HepG2 (cell line): ENCODE data around the gene UNC50. TPM values are rescaled to one million over a fixed set of nuclear protein-coding genes. Genes with fewer than 3 reads are reported as not detected.

Experiments used
- BRD4 ChIP-seq: sonication (generic); formaldehyde crosslinking; IDR thresholded peaks from 2 replicates; pipeline ENCODE4 v1.4.0; 2020; ENCODE audit warnings: missing genetic modification reagents
- CAMTA2 ChIP-seq: sonication (generic); formaldehyde crosslinking; IDR thresholded peaks from 2 replicates; pipeline ENCODE4 v1.4.0; 2020; ENCODE audit warnings: mild to moderate bottlenecking, missing genetic modification reagents, borderline replicate concordance
- ELF3 ChIP-seq: IDR thresholded peaks from 2 replicates; pipeline ENCODE4 v1.6.1; 2016; ENCODE audit warnings: missing genetic modification reagents, missing compliant biosample characterization
- ELK4 ChIP-seq: sonication (generic); formaldehyde crosslinking; IDR thresholded peaks from 2 replicates; pipeline ENCODE4 v1.9.0; 2021; ENCODE audit warnings: missing genetic modification reagents, borderline replicate concordance
- GABPA ChIP-seq, 2 experiments: IDR thresholded peaks; 2 replicates each; pipeline ENCODE4 v1.6.1; 2011 to 2016; ENCODE audit warnings: low read depth in 2 of 2, low read length in 1 of 2, missing biosample characterization in 1 of 2, missing genetic modification characterization in 1 of 2
- HINFP ChIP-seq: sonication (generic); formaldehyde crosslinking; IDR thresholded peaks from 2 replicates; pipeline ENCODE4 v1.4.0; 2020; ENCODE audit warnings: low read depth, mild to moderate bottlenecking, missing genetic modification reagents
- MTF2 ChIP-seq: sonication (generic); formaldehyde crosslinking; IDR thresholded peaks from 2 replicates; pipeline ENCODE4 v1.5.0; 2020; ENCODE audit warnings: missing genetic modification reagents, borderline replicate concordance
- NAIF1 ChIP-seq: sonication (generic); formaldehyde crosslinking; IDR thresholded peaks from 2 replicates; pipeline ENCODE4 v1.5.0; 2020; ENCODE audit warnings: mild to moderate bottlenecking, missing genetic modification reagents, borderline replicate concordance
- RBAK ChIP-seq: sonication (generic); formaldehyde crosslinking; IDR thresholded peaks from 2 replicates; pipeline ENCODE4 v1.5.1; 2020; ENCODE audit warnings: mild to moderate bottlenecking, missing genetic modification reagents
- RXRA ChIP-seq: sonication (generic); formaldehyde crosslinking; IDR thresholded peaks from 2 replicates; pipeline ENCODE4 v1.5.1; 2020; ENCODE audit warnings: missing genetic modification reagents
- SKIL ChIP-seq: sonication (generic); formaldehyde crosslinking; IDR thresholded peaks from 2 replicates; pipeline ENCODE4 v1.8.0; 2022; ENCODE audit warnings: missing genetic modification reagents, mild to moderate bottlenecking, moderate library complexity, borderline replicate concordance
- U2AF2 ChIP-seq: fragments of 200-400 bp; formaldehyde crosslinking; IDR thresholded peaks from 2 replicates; pipeline ENCODE4 v1.6.1; 2017; ENCODE audit warnings: low read depth, mild to moderate bottlenecking, low read length
- ZNF225 ChIP-seq: sonication (generic); formaldehyde crosslinking; IDR thresholded peaks from 2 replicates; pipeline ENCODE4 v1.4.0; 2020; ENCODE audit warnings: mild to moderate bottlenecking, missing genetic modification reagents
- ZNF557 ChIP-seq: sonication (generic); formaldehyde crosslinking; IDR thresholded peaks from 2 replicates; pipeline ENCODE4 v1.4.0; 2020; ENCODE audit warnings: missing genetic modification reagents
- ZNF570 ChIP-seq: sonication (generic); formaldehyde crosslinking; IDR thresholded peaks from 2 replicates; pipeline ENCODE4 v1.4.0; 2020; ENCODE audit warnings: mild to moderate bottlenecking, missing genetic modification reagents, borderline replicate concordance
- ZNF710 ChIP-seq: sonication (generic); formaldehyde crosslinking; IDR thresholded peaks from 2 replicates; pipeline ENCODE4 v1.5.0; 2020; ENCODE audit warnings: mild to moderate bottlenecking, missing genetic modification reagents, borderline replicate concordance
- ZSCAN21 ChIP-seq: sonication (generic); formaldehyde crosslinking; IDR thresholded peaks from 2 replicates; pipeline ENCODE4 v1.8.0; 2022; ENCODE audit warnings: mild to moderate bottlenecking, missing genetic modification reagents, moderate library complexity, borderline replicate concordance
- ZSCAN29 ChIP-seq: sonication (generic); formaldehyde crosslinking; conservative IDR thresholded peaks from 2 replicates; pipeline ENCODE4 v1.4.0; 2020; ENCODE audit warnings: mild to moderate bottlenecking, missing genetic modification reagents
- ZSCAN5A ChIP-seq: sonication (generic); formaldehyde crosslinking; IDR thresholded peaks from 2 replicates; pipeline ENCODE4 v1.8.0; 2022; ENCODE audit warnings: mild to moderate bottlenecking, missing genetic modification reagents, borderline replicate concordance
- polyA plus RNA-seq, 8 experiments: library from polyadenylated mRNA; depleted of rRNA in 3 of 8; stranded (reverse) in 7 of 8; unstranded in 1 of 8; fragments of >200 nt; fragmentation: Illumina TruSeq in 4 of 8; extraction: Trizol in 4 of 8; gene quantifications; 2 replicates each; pipeline versions ENCODE4 v1.2.1 to v1.2.3, GENCODE V29; 2011 to 2016; ENCODE audit warnings: low read depth in 4 of 8, missing spikeins in 1 of 8, mixed read lengths in 1 of 8; ENCODE audit not compliant: insufficient read depth in 1 of 8
- total RNA-seq, 5 experiments: library from RNA; depleted of rRNA; stranded (reverse); fragments of >200 nt; fragmentation: Illumina TruSeq; extraction: Trizol; gene quantifications; 2 replicates each; pipeline ENCODE4 v1.2.3, GENCODE V29; 2016; ENCODE audit warnings: low read depth in 1 of 5

Gene UNC50
- total and polyA plus RNA-seq, 2 of the 13 experiments (the other 11 are each of a cell fraction or from before 2014, with no cell fraction given): 92.6 to 95.6 TPM

- TF ChIP-seq NAIF1 (CRISPR knock-in tag) (peak; percentile 96), ZNF557 (peak; percentile 84; the same call in 1 of the 2 replicates), SKIL (CRISPR knock-in tag) (peak; percentile 65), GABPA (IDR thresholded peaks at IDR 0.05; ENCODE audit: low read depth, low read length) (peak; percentile 96), GABPA (CRISPR knock-in tag; IDR thresholded peaks at IDR 0.05; ENCODE audit: low read depth) (peak; percentile 95), ZSCAN21 (peak; percentile 97), HINFP (CRISPR knock-in tag) (peak; percentile 99), ZNF710 (peak; percentile 70; the same call in 1 of the 2 replicates), ZNF570 (peak; percentile 62; the same call in 1 of the 2 replicates), CAMTA2 (peak; percentile 97), ZSCAN29 (CRISPR knock-in tag) (peak; percentile 73; the same call in 1 of the 2 replicates), ELK4 (peak; percentile 86), ZNF225 (CRISPR knock-in tag) (peak; percentile 97), U2AF2 (no peak), ZSCAN5A (peak; percentile 90; the same call in 1 of the 2 replicates), ELF3 (CRISPR knock-in tag) (peak; percentile 87), BRD4 (CRISPR knock-in tag) (peak; percentile 97), MTF2 (peak; percentile 93; the same call in 1 of the 2 replicates), RBAK (CRISPR knock-in tag) (no peak), RXRA (CRISPR knock-in tag) (peak; percentile 90)
These were observed at the start of gene UNC50, which contains the start of gene COA5 (continued) for GRCh38 chr2:98608116-98608961.
